ENCODE results near the gene GPR149.

GRCh38 chr3:154304116-154304786 is 125.7 kb downstream of the GPR149 start:
- no peak for TF ChIP-seq RFX5 (IDR thresholded peaks at IDR 0.05; ENCODE audit: borderline replicate concordance, low read depth, low read length)
- TF ChIP-seq, protein P1, sequence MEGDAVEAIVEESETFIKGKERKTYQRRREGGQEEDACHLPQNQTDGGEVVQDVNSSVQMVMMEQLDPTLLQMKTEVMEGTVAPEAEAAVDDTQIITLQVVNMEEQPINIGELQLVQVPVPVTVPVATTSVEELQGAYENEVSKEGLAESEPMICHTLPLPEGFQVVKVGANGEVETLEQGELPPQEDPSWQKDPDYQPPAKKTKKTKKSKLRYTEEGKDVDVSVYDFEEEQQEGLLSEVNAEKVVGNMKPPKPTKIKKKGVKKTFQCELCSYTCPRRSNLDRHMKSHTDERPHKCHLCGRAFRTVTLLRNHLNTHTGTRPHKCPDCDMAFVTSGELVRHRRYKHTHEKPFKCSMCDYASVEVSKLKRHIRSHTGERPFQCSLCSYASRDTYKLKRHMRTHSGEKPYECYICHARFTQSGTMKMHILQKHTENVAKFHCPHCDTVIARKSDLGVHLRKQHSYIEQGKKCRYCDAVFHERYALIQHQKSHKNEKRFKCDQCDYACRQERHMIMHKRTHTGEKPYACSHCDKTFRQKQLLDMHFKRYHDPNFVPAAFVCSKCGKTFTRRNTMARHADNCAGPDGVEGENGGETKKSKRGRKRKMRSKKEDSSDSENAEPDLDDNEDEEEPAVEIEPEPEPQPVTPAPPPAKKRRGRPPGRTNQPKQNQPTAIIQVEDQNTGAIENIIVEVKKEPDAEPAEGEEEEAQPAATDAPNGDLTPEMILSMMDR (IDR thresholded peaks at IDR 0.05; ENCODE audit: control extremely low read depth in 1 of 3, insufficient read depth in 1 of 3, low read depth in 1 of 3, low read length in 3 of 3) = no peak
- no peak for TF ChIP-seq E2F6 (IDR thresholded peaks at IDR 0.05)

Data from H1 (cell line).